HepG2 (cell line): ENCODE measurements around the gene IL13. TPM values are rescaled to one million over a fixed set of nuclear protein-coding genes. Genes with fewer than 3 reads are reported as not detected.
A peak's percentile ranks its signal among the peaks of the same experiment; 100 is the strongest.

ENCODE experiments used
- ATAC-seq: fragments of 200-7000 bp; cut with Tn5 transposase; 3 replicates; pipeline ENCODE4 v1.9.1; 2020; ENCODE audit warnings: mild to moderate bottlenecking, moderate library complexity
- BruUV-seq: library from RNA; stranded (reverse); fragments of 400-500 nt; replicated peaks from 2 replicates; lab custom pipeline; 2021; lab: Mats Ljungman, UMichigan
- CTCF ChIA-PET: fragments of 300-600 bp; formaldehyde crosslinking; extraction: SDS; loops from one replicate; lab custom pipeline; 2021; ENCODE audit warnings: low total read pairs, inconsistent platforms, low intra/inter-chr PET ratio; lab: Yijun Ruan, JAX
- POLR2A ChIA-PET: fragments of 350-600 bp; sonication (Branson Sonifier 250); formaldehyde crosslinking; loops from one replicate; lab custom pipeline; 2020; ENCODE audit warnings: antibody characterized with exemption, inconsistent platforms; lab: Yijun Ruan, JAX
- DNase-seq: peaks from one replicate; pipeline ENCODE4 v3.0.0-alpha.2; 2015; ENCODE audit warnings: low spot score
- FAIRE-seq: peaks from 3 replicates; lab custom pipeline; 2011; peaks lifted over from hg19 to GRCh38; lab: Jason Lieb, UNC
- H2AFZ ChIP-seq: one replicate; pipeline ENCODE4 v1.6.1; 2011; ENCODE audit warnings: low read length, inconsistent platforms
- H3K27ac ChIP-seq: fragments of 300-600 bp; 3 replicates; pipeline ENCODE4 v1.8.0; 2011; ENCODE audit warnings: mixed run types, mild to moderate bottlenecking, mixed read lengths, low read length, inconsistent platforms; ENCODE audit not compliant: insufficient read depth; ENCODE audit errors: extremely low read length
- H3K27me3 ChIP-seq, 2 experiments: fragments of 200-600 bp in 1 of 2; 2 replicates in 1 of 2; 3 replicates in 1 of 2; pipeline versions ENCODE4 v1.6.0 to v1.8.0; 2011; ENCODE audit warnings: low read length in 2 of 2, mild to moderate bottlenecking in 2 of 2, moderate library complexity in 2 of 2, inconsistent platforms in 1 of 2; ENCODE audit not compliant: insufficient read depth in 2 of 2, control insufficient read depth in 1 of 2
- H3K36me3 ChIP-seq, 2 experiments: fragments of 200-600 bp in 1 of 2; replicated peaks in 1 of 2; 2 replicates in 1 of 2; 3 replicates in 1 of 2; pipeline versions ENCODE4 v1.5.1 to v1.8.0; 2011; ENCODE audit warnings: low read length in 2 of 2, inconsistent platforms in 1 of 2; ENCODE audit not compliant: insufficient read depth in 2 of 2, control insufficient read depth in 1 of 2
- H3K4me1 ChIP-seq: 2 replicates; pipeline ENCODE4 v1.5.1; 2012; ENCODE audit warnings: low read length, inconsistent platforms; ENCODE audit not compliant: insufficient read depth
- H3K4me2 ChIP-seq: 2 replicates; pipeline ENCODE4 v1.6.0; 2011; ENCODE audit warnings: low read depth, low read length, inconsistent platforms
- H3K4me3 ChIP-seq, 3 experiments: fragments of 200-600 bp in 1 of 3; sonication (generic), shearing (Covaris generic) in 1 of 3; replicated peaks in 1 of 3; 2 replicates each; pipeline ENCODE4 v1.5.1; 2011 to 2016; ENCODE audit warnings: low read length in 3 of 3, inconsistent platforms in 2 of 3, low read depth in 2 of 3, mild to moderate bottlenecking in 2 of 3, control low read depth in 1 of 3, mixed read lengths in 1 of 3; ENCODE audit not compliant: insufficient read depth in 1 of 3
- H3K79me2 ChIP-seq: one replicate; pipeline ENCODE4 v1.6.1; 2011; ENCODE audit warnings: low read length, inconsistent platforms; ENCODE audit not compliant: insufficient read depth
- H3K9ac ChIP-seq: 2 replicates; pipeline ENCODE4 v1.6.0; 2011; ENCODE audit warnings: mild to moderate bottlenecking, low read depth, low read length, inconsistent platforms; ENCODE audit not compliant: insufficient read depth
- H3K9me3 ChIP-seq: 2 replicates; pipeline ENCODE4 v1.5.1; 2012; ENCODE audit warnings: mild to moderate bottlenecking, low read length
- H4K20me1 ChIP-seq: 2 replicates; pipeline ENCODE4 v1.6.0; 2011; ENCODE audit warnings: inconsistent platforms, mild to moderate bottlenecking, low read length, moderate library complexity; ENCODE audit not compliant: insufficient read depth
- BRF2 ChIP-seq: sonication (generic); formaldehyde crosslinking; IDR thresholded peaks from 2 replicates; pipeline ENCODE4 v1.8.1; 2022; ENCODE audit warnings: mild to moderate bottlenecking, missing genetic modification reagents
- ISL2 ChIP-seq: sonication (generic); formaldehyde crosslinking; IDR thresholded peaks from 2 replicates; pipeline ENCODE4 v1.5.0; 2020; ENCODE audit warnings: missing genetic modification reagents
- KLF13 ChIP-seq: sonication (generic); formaldehyde crosslinking; IDR thresholded peaks from 2 replicates; pipeline ENCODE4 v1.4.0; 2020; ENCODE audit warnings: mild to moderate bottlenecking, missing genetic modification reagents
- MED13 ChIP-seq: sonication (generic); formaldehyde crosslinking; IDR thresholded peaks from 2 replicates; pipeline ENCODE4 v1.5.0; 2020; ENCODE audit warnings: missing genetic modification reagents
- MTF2 ChIP-seq: sonication (generic); formaldehyde crosslinking; IDR thresholded peaks from 2 replicates; pipeline ENCODE4 v1.5.0; 2020; ENCODE audit warnings: missing genetic modification reagents, borderline replicate concordance
- ZFP37 ChIP-seq: sonication (generic); formaldehyde crosslinking; IDR thresholded peaks from 2 replicates; pipeline ENCODE4 v1.4.0; 2020; ENCODE audit warnings: missing genetic modification reagents, borderline replicate concordance
- ZNF282 ChIP-seq: fragments of 450-650 bp; IDR thresholded peaks from 2 replicates; pipeline ENCODE4 v1.6.1; 2018; ENCODE audit not compliant: partially characterized antibody
- ZNF337 ChIP-seq: sonication (generic); formaldehyde crosslinking; IDR thresholded peaks from 2 replicates; pipeline ENCODE4 v1.5.1; 2020; ENCODE audit warnings: missing genetic modification reagents, low read depth, mild to moderate bottlenecking, borderline replicate concordance
- ZNF367 ChIP-seq: sonication (generic); formaldehyde crosslinking; IDR thresholded peaks from 2 replicates; pipeline ENCODE4 v1.4.0; 2020; ENCODE audit warnings: missing genetic modification reagents, borderline replicate concordance
- ZNF550 ChIP-seq: sonication (generic); formaldehyde crosslinking; IDR thresholded peaks from 2 replicates; pipeline ENCODE4 v1.4.0; 2020; ENCODE audit warnings: mild to moderate bottlenecking, missing genetic modification reagents, borderline replicate concordance
- ZNF569 ChIP-seq: sonication (generic); formaldehyde crosslinking; IDR thresholded peaks from 2 replicates; pipeline ENCODE4 v1.5.0; 2020; ENCODE audit warnings: mild to moderate bottlenecking, missing genetic modification reagents, moderate library complexity, borderline replicate concordance
- ZNF670 ChIP-seq: sonication (generic); formaldehyde crosslinking; IDR thresholded peaks from 2 replicates; pipeline ENCODE4 v1.8.0; 2022; ENCODE audit warnings: mild to moderate bottlenecking, missing genetic modification reagents, borderline replicate concordance
- WGBS: methylation state at CpG from one replicate; pipeline ENCODE4 v1.1.6; 2017; ENCODE audit warnings: low lambda C conversion rate; 5-methylcytosine and 5-hydroxymethylcytosine counted together
- in situ Hi-C: cut with HindIII; loops from 2 replicates; pipeline ENCODE4 v1.10.0; 2017; ENCODE audit warnings: low pct_unique_long_range_greater_than_20kb; ENCODE audit not compliant: extremely low pct_ligation_motif_present
- intact Hi-C: fragments of 100-400 bp; cut with micrococcal nuclease; formaldehyde crosslinking; loops from one replicate; pipeline ENCODE4 v1.10.0; 2022; ENCODE audit not compliant: unreplicated experiment
- polyA plus RNA-seq, 8 experiments: library from polyadenylated mRNA; depleted of rRNA in 3 of 8; stranded (reverse) in 7 of 8; unstranded in 1 of 8; fragments of >200 nt; fragmentation: Illumina TruSeq in 4 of 8; extraction: Trizol in 4 of 8; gene quantifications; 2 replicates each; pipeline versions ENCODE4 v1.2.1 to v1.2.3, GENCODE V29; 2011 to 2016; ENCODE audit warnings: low read depth in 4 of 8, missing spikeins in 1 of 8, mixed read lengths in 1 of 8; ENCODE audit not compliant: insufficient read depth in 1 of 8
- total RNA-seq, 5 experiments: library from RNA; depleted of rRNA; stranded (reverse); fragments of >200 nt; fragmentation: Illumina TruSeq; extraction: Trizol; gene quantifications; 2 replicates each; pipeline ENCODE4 v1.2.3, GENCODE V29; 2016; ENCODE audit warnings: low read depth in 1 of 5

Gene IL13
- total and polyA plus RNA-seq, 2 of the 13 experiments (the other 11 are each of a cell fraction or from before 2014, with no cell fraction given): 0.05 TPM; not detected in 1

- Histone ChIP-seq H3K4me2 (peak overlapping the region; percentile 73), H3K4me3 (peak overlapping the region in 2 of 3 experiments; percentile 23 to 36; a peak in 3 of 6 replicates), H3K9ac (no peak overlapping the region; the same call in 1 of the 2 replicates), H4K20me1 (no peaks in the 10 kb centered on the region), H3K27me3 (peaks cover 1 to 11% of the 10 kb centered on the region in 2 experiments; a peak in 3 of 5 replicates), H3K27ac (no peak overlapping the region), H3K9me3 (no peaks in the 10 kb centered on the region)
- in situ Hi-C loops (loop anchor here (25.0 kb wide), 1 partner anchor 288 kb away; no protein-coding TSS in a partner anchor), intact Hi-C loops (loop anchor here (5.0 to 10.0 kb wide), 2 partner anchors 60 to 288 kb away; no protein-coding TSS in a partner anchor)
- FAIRE-seq: no peak
- no TSS peak for BruUV-seq
- POLR2A ChIA-PET: no interaction called here
- TF ChIP-seq ZNF367 (CRISPR knock-in tag): no peak
- 0 out of 2 replicates have a peak, but pooled peaks have one; percentile 33 for TF ChIP-seq MTF2 (CRISPR knock-in tag)
- TF ChIP-seq, all 625 proteins: peak for 1
- ATAC-seq (peak; percentile 73), DNase-seq (peak; percentile 24)
- CTCF ChIA-PET: no interaction called here
- no peaks in the 10 kb centered on the region for H3K79me2 ChIP-seq
- peaks cover 27% of the 10 kb centered on the region for H3K4me1 ChIP-seq
- H3K36me3 ChIP-seq: no peaks in the 10 kb centered on the region
- peak overlapping the region; percentile 72 for H2AFZ ChIP-seq
- 8% methylated on average over 12 of the region's 13 CpGs for WGBS
Measured at GRCh38 chr5:132674671-132675506, 16.9 kb downstream of the IL13 start.

- 66% methylated on average over 11 of the region's 11 CpGs for WGBS
- H3K4me3 ChIP-seq: no peak overlapping the region; a peak in 1 of 6 replicates
- H3K79me2 ChIP-seq: no peaks in the 10 kb centered on the region
- no peak for DNase-seq
- no TSS peak for BruUV-seq
- H2AFZ ChIP-seq: no peak overlapping the region
- peaks cover 30% of the 10 kb centered on the region for H3K4me1 ChIP-seq
- ATAC-seq: no peak
- H3K36me3 ChIP-seq: no peaks in the 10 kb centered on the region
- intact Hi-C loops (loop anchor here (5.0 to 10.0 kb wide), 2 partner anchors 61 to 289 kb away; no protein-coding TSS in a partner anchor), in situ Hi-C loops (no loop called here)
- no peak overlapping the region for H3K4me2 ChIP-seq
- ChIA-PET POLR2A (interaction anchor here (1.3 kb wide), 1 partner anchor 163 kb away, joined by 4 read pairs; no protein-coding TSS in a partner anchor), CTCF (interaction anchor here (1.5 kb wide), 1 partner anchor 290 kb away, joined by 7 read pairs; no protein-coding TSS in a partner anchor)
- no peaks in the 10 kb centered on the region for H4K20me1 ChIP-seq
- peaks cover 1 to 11% of the 10 kb centered on the region in 2 experiments; a peak in 3 of 5 replicates for H3K27me3 ChIP-seq
- no peak overlapping the region for H3K9ac ChIP-seq
- FAIRE-seq: no peak
- no peaks in the 10 kb centered on the region for H3K9me3 ChIP-seq
- H3K27ac ChIP-seq: no peak overlapping the region
- TF ChIP-seq BRF2 (CRISPR knock-in tag) (no peak), MED13 (no peak), ZNF670 (no peak), ISL2 (CRISPR knock-in tag) (no peak), ZNF550 (no peak), ZNF569 (CRISPR knock-in tag) (no peak), ZNF337 (no peak), ZNF282 (no peak), KLF13 (CRISPR knock-in tag) (no peak), ZFP37 (no peak)
Measured at GRCh38 chr5:132675936-132676689, 18.1 kb downstream of the IL13 start.
